Ishikawa (cell line): ENCODE results near the gene RNH1.

Experiments
- CEBPB ChIP-seq: IDR thresholded peaks from 2 replicates; pipeline ENCODE4 v1.6.1; 2012
- CREB1 ChIP-seq: IDR thresholded peaks from 2 replicates; pipeline ENCODE4 v1.6.1; 2012; ENCODE audit warnings: low read depth
- EGR1 ChIP-seq: IDR thresholded peaks from 2 replicates; pipeline ENCODE4 v1.6.1; 2012
- RAD21 ChIP-seq: IDR thresholded peaks from 2 replicates; pipeline ENCODE4 v1.6.1; 2012; ENCODE audit warnings: low read depth
- TAF1 ChIP-seq: IDR thresholded peaks from 2 replicates; pipeline ENCODE4 v1.6.1; 2012; ENCODE audit warnings: low read depth, mild to moderate bottlenecking
- YY1 ChIP-seq: IDR thresholded peaks from 2 replicates; pipeline ENCODE4 v1.6.1; 2012; ENCODE audit warnings: low read depth
- TF ChIP-seq, protein P1 (sequence below): IDR thresholded peaks from 2 replicates; pipeline ENCODE4 v1.6.1; 2012

DNA sequence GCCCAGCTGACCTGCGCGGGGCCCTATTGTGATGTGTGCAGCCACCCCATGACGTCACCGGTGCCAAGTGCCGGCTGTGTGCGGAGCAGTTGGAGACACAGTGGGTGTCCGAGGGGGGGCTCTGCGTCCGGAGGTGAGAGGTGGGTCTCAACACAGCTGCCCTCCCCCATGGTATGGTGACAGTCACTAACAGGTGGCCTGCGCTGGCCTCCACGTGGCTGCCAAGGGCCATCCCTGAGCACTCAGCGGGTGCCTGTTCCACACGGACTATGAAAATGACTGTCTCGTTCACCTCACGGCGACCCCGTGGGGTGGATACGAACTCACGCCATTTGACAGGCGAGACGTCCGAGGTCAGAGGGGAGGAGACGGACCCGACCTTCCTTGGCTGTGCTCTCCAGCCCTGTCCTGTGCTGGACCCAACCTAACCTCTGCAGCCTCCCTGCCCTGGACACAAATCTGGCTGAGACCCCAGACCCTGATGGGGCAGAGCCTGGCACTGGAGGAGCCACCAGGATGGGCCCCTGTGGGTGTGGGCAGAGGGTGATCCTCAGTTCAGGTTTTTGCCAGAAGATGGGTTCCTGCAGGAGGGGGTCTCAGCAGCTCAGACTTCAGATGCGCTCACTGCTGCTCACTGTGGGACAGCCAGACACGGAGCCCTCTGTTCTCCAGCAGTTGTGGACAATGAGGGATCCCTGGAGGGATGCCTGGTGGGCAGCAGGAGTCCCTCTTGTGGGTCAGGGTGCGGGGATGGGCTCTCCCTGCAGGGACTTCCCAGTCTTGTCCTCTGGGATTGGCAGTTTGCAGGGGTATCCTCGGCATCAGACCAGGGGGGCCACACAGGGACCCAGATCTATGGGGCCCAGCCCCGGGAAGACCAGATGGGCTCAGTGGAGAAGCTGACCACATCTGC lies 22.0 kb upstream of the RNH1 start:
- TF ChIP-seq TAF1: no peak
- no peak for TF ChIP-seq CEBPB
- no peak for TF ChIP-seq RAD21
- no peak for TF ChIP-seq CREB1
- TF ChIP-seq, protein P1, sequence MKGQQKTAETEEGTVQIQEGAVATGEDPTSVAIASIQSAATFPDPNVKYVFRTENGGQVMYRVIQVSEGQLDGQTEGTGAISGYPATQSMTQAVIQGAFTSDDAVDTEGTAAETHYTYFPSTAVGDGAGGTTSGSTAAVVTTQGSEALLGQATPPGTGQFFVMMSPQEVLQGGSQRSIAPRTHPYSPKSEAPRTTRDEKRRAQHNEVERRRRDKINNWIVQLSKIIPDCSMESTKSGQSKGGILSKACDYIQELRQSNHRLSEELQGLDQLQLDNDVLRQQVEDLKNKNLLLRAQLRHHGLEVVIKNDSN: no peak
- TF ChIP-seq YY1: no peak
- TF ChIP-seq EGR1: no peak
